Cerebellar cortex (tissue), 1 donor: ENCODE results near the gene TTLL11.
"Not testable (repeated sequence)": the region's sequence is repeated elsewhere in the genome, so short reads cannot be mapped to it uniquely, and the experiment has no call there.

ENCODE experiments used
- DNase-seq: peaks from one replicate; pipeline ENCODE4 v3.0.0-alpha.2; 2015; ENCODE audit warnings: low spot score

TTLL11 gene

GRCh38 chr9:121906074-121906870, 186.8 kb downstream of the TTLL11 start:
- no peak for DNase-seq

GRCh38 chr9:121902461-121903135, 190.5 kb downstream of the TTLL11 start:
- DNase-seq = no peak

- DNase-seq = no peak
These were observed 191.5 kb downstream of the TTLL11 start for GRCh38 chr9:121901616-121902015.

GRCh38 chr9:121900163-121900562, 192.9 kb downstream of the TTLL11 start:
- DNase-seq = no peak

GRCh38 chr9:121898856-121899255, 194.3 kb downstream of the TTLL11 start:
- DNase-seq = no peak

- no peak for DNase-seq
These were observed 196.0 kb downstream of the TTLL11 start for GRCh38 chr9:121897140-121897539.

GRCh38 chr9:121896545-121896943, 196.6 kb downstream of the TTLL11 start:
- no peak for DNase-seq

GRCh38 chr9:121895818-121896544, 197.1 kb downstream of the TTLL11 start:
- peak; percentile 87 for DNase-seq

- no peak for DNase-seq
These were observed 197.8 kb downstream of the TTLL11 start for GRCh38 chr9:121895358-121895757.

- DNase-seq = not testable (repeated sequence)
These were observed 198.7 kb downstream of the TTLL11 start for GRCh38 chr9:121894380-121894779.

- DNase-seq = no peak
These were observed 199.3 kb downstream of the TTLL11 start for GRCh38 chr9:121893786-121894185.

- DNase-seq = no peak
These were observed 200.4 kb downstream of the TTLL11 start for GRCh38 chr9:121892706-121893105.

- no peak for DNase-seq
These were observed 202.4 kb downstream of the TTLL11 start for GRCh38 chr9:121890746-121891145.

- DNase-seq = no peak
These were observed 203.0 kb downstream of the TTLL11 start for GRCh38 chr9:121889990-121890563.

- DNase-seq = no peak
These were observed 204.7 kb downstream of the TTLL11 start for GRCh38 chr9:121888438-121888775.

- peak; percentile 51 for DNase-seq
These were observed 205.3 kb downstream of the TTLL11 start for GRCh38 chr9:121887553-121888437.

GRCh38 chr9:121886759-121887485, 206.2 kb downstream of the TTLL11 start:
- no peak for DNase-seq

GRCh38 chr9:121885345-121885901, 207.7 kb downstream of the TTLL11 start:
- DNase-seq = no peak

- DNase-seq = peak; percentile 71
These were observed 209.0 kb downstream of the TTLL11 start for GRCh38 chr9:121884057-121884541.
